WERI-Rb-1 (cell line): ENCODE measurements around the gene DLL1.

Experiments used
- DNase-seq: peaks from one replicate; pipeline ENCODE4 v3.0.0-alpha.2; 2020
- H3K27ac ChIP-seq: fragments of 250-450 bp; sonication (Bioruptor Pico); 2 replicates; pipeline ENCODE4 v1.5.1; 2020; ENCODE audit warnings: mild to moderate bottlenecking, moderate library complexity
- H3K27me3 ChIP-seq: fragments of 250-450 bp; sonication (Bioruptor Pico); 2 replicates; pipeline ENCODE4 v1.5.1; 2021; ENCODE audit warnings: mild to moderate bottlenecking, low read depth, moderate library complexity; ENCODE audit not compliant: insufficient read depth, severe bottlenecking
- H3K36me3 ChIP-seq: fragments of 250-450 bp; sonication (Bioruptor Pico); 2 replicates; pipeline ENCODE4 v1.5.1; 2020; ENCODE audit warnings: mild to moderate bottlenecking, moderate library complexity
- H3K4me3 ChIP-seq: 2 replicates; pipeline ENCODE4 v1.5.1; 2011; ENCODE audit warnings: low read depth, mild to moderate bottlenecking, control low read depth, low read length
- H3K9me3 ChIP-seq: fragments of 250-450 bp; sonication (Bioruptor Pico); 2 replicates; pipeline ENCODE4 v1.5.1; 2021; ENCODE audit warnings: mild to moderate bottlenecking, moderate library complexity; ENCODE audit not compliant: severe bottlenecking
- TF ChIP-seq, protein P1 (sequence below): IDR thresholded peaks from 2 replicates; pipeline ENCODE4 v1.5.1; 2011; ENCODE audit warnings: low read depth, mild to moderate bottlenecking, control low read depth, inconsistent platforms, low read length

The DLL1 gene

DNA sequence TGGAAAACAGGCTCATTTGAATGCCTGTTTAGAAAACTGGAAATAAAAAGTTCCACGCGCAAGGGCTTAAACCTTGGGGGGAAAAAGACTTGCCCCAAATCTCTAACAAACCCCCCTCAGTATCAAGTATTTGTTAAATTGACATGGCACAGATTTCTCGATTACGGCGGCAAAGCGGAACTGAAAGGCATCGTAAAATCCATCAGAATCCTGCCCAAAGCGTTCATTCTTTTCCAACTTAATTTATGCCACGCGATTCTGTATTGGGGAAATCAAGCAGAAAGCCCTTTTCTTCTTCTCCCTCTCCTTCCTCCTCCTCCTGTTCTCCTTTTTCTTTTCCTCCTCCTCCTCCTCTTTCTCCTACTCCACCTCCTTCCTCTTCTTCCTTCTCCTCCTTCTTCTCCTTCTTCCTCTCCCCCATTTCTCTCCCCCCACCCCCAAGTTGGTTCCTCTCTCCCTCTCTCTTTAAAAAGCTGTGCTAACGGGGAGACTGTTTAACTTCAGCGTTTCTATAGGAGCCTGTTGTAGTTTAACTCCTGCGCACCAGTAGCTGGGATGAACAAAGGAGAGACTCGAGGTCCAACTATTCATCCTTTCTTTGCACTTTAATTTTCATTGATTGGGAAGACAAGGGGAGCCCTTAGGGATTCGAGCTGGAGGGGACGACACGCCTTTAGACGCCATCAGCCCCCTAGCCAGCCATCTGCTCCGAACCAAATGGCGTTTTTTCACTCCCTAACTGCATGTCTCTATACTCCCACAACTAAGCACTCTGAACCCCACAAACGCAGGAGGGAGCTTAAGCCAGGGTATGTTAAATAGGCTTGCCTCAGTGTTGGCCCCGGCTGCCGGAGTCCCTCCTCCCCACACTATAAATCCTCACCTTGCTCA is 2.7 kb upstream of the DLL1 start:
- no peaks in the 10 kb centered on the region for H3K9me3 ChIP-seq
- H3K27me3 ChIP-seq: peaks cover 97% of the 10 kb centered on the region
- no peaks in the 10 kb centered on the region for H3K36me3 ChIP-seq
- H3K27ac ChIP-seq: no peak overlapping the region
- H3K4me3 ChIP-seq: no peak overlapping the region
- TF ChIP-seq, protein P1, sequence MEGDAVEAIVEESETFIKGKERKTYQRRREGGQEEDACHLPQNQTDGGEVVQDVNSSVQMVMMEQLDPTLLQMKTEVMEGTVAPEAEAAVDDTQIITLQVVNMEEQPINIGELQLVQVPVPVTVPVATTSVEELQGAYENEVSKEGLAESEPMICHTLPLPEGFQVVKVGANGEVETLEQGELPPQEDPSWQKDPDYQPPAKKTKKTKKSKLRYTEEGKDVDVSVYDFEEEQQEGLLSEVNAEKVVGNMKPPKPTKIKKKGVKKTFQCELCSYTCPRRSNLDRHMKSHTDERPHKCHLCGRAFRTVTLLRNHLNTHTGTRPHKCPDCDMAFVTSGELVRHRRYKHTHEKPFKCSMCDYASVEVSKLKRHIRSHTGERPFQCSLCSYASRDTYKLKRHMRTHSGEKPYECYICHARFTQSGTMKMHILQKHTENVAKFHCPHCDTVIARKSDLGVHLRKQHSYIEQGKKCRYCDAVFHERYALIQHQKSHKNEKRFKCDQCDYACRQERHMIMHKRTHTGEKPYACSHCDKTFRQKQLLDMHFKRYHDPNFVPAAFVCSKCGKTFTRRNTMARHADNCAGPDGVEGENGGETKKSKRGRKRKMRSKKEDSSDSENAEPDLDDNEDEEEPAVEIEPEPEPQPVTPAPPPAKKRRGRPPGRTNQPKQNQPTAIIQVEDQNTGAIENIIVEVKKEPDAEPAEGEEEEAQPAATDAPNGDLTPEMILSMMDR: no peak
- DNase-seq: no peak

DNA sequence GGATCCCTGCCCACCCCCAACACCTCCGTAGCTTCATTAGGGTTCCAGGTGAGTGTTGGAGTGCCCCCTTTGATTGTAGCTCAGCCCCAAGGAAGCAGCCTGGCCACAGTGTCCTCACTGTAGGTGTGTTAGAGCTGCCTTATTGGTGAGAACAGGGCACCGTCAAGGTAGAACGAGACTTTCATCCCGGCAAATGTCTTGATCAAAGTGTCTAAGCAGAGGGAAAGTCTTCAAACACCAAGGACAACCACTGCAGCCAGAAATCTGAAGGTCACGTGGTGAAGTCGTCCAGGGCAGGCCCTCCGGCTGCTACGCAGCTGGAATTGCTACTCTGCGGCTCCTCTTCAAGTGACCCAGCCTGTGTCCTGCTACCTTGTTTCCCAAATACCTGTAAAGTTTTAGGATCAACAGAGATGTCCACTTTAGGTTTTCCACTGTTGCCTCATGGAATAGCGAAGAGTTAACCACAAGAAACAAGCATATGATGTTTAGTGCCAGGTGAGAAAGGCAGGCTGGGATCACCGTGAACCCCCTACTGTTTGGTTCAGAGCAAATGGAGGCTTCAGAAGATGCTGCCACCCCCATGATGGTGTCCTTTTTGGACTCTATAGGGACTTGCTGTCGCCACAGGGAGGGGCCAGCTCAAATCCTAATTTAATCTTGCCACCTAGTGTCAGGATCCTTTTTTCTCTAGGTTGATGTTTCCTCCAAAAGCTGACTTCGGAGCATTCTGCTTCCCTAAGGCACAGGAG is 1.7 kb upstream of the DLL1 start:
- Histone ChIP-seq H3K4me3 (no peak overlapping the region), H3K27me3 (peaks cover 97% of the 10 kb centered on the region), H3K36me3 (no peaks in the 10 kb centered on the region), H3K27ac (no peak overlapping the region), H3K9me3 (no peaks in the 10 kb centered on the region)
- TF ChIP-seq, protein P1: no peak
- no peak for DNase-seq

DNA sequence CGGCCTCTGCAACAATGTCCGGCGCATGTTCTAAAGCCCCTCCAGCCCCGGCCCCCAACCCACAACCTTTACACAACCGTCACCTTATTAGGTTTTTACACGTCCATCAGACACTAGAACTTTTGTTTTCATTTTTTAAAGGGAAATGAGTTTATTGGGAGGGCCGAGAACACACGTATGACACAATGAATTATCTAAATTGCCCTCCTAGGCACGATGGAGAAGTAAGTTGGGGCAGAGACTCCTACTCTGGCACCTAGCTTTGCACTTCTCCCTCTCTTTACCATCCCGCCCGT is 1.2 kb upstream of the DLL1 start:
- TF ChIP-seq, protein P1: no peak

DNA sequence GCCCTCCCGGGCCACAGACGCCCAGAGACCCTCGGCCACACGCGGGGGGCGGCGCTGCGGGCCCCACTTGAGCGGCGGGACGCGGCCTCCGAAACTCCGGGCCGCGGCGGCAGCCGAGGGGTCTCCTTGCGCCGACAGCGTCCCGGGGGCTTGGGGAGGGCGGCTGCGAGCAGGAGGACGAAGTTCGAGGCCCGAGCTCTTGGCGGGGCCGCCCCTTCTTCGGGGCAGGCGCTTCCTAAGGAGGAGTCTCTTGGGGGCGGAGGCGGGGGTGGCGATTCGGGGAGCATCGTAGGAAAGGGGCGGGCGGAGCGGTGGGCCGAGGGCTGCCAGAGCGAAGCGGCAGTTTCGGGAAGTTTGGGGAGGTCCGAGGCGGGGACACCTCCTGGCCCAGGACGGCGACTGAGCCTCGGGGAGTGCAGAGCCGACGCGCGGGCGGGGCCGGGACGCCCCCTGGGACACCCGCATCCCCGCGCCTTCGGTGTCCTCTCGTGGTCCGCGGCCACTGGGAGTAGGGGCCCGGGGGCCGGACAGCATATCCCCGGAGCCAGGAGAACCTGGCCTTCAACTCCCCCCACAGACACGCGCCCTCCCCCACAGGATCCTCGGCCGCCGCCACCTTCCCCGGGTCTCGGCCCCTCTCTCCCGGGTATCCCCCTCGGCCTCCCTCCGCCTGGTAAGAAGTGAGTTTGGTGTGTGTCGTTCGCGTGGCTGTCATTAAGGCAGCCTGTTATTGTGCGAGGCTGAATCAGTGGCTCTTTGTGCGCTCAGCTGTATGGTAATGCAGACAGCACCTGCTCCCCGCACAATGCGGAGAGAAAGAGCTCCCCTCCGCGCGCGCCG is 613 bp upstream of the DLL1 start:
- peak; percentile 58 for DNase-seq
- no peak overlapping the region for H3K27ac ChIP-seq
- no peaks in the 10 kb centered on the region for H3K36me3 ChIP-seq
- H3K9me3 ChIP-seq: no peaks in the 10 kb centered on the region
- TF ChIP-seq, protein P1: peak; percentile 39; the same call in 1 of the 2 replicates
- H3K27me3 ChIP-seq: peaks cover 97% of the 10 kb centered on the region
- H3K4me3 ChIP-seq: peak overlapping the region; percentile 19; the same call in 1 of the 2 replicates

More for the DNA sequence above, 1.2 kb upstream of the DLL1 start:
- H3K27ac ChIP-seq: no peak overlapping the region
- no peaks in the 10 kb centered on the region for H3K9me3 ChIP-seq
- DNase-seq: no peak
- H3K36me3 ChIP-seq: no peaks in the 10 kb centered on the region
- no peak overlapping the region for H3K4me3 ChIP-seq
- H3K27me3 ChIP-seq: peaks cover 97% of the 10 kb centered on the region

DNA sequence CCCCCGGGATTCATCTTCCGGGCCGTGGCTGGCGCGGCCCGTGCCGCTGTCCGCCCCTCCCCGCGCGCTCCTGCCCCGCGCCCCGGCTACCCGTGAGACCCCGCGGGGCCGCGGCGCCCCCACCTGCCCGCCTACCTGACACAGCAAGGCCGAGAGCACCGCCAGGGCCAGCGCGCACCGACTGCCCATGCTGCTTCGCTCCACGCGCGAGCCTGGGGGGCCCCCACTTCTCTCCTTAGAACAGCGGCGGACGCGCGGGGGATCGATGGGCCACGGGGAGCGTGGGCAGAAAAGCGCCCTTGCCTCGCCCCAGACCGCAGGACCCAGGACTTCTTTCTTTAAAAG is 955 bp downstream of the DLL1 start:
- Histone ChIP-seq H3K4me3 (peak overlapping the region; percentile 30), H3K27ac (no peak overlapping the region), H3K9me3 (no peaks in the 10 kb centered on the region), H3K36me3 (no peaks in the 10 kb centered on the region), H3K27me3 (peaks cover 97% of the 10 kb centered on the region)
- DNase-seq: no peak
- TF ChIP-seq, protein P1: no peak
